ENCODE data around the gene SPATA20.

Gene SPATA20

GRCh38 chr17:50599606-50600005 lies 52.6 kb downstream of the SPATA20 start:
- TF ChIP-seq CEBPB (IDR thresholded peaks at IDR 0.05) (no peak), NFIC (IDR thresholded peaks at IDR 0.05) (no peak), EGR1 (IDR thresholded peaks at IDR 0.05) (no peak), RAD21 (IDR thresholded peaks at IDR 0.05; ENCODE audit: low read depth) (no peak)

GRCh38 chr17:50601823-50602375 lies 54.9 kb downstream of the SPATA20 start:
- TF ChIP-seq CREB1 (IDR thresholded peaks at IDR 0.05; ENCODE audit: low read depth) (no peak), EP300 (IDR thresholded peaks at IDR 0.05; ENCODE audit: borderline replicate concordance) (no peak), NFIC (IDR thresholded peaks at IDR 0.05) (no peak), YY1 (IDR thresholded peaks at IDR 0.05; ENCODE audit: low read depth) (no peak), FOXM1 (IDR thresholded peaks at IDR 0.05; ENCODE audit: borderline replicate concordance, low read depth) (no peak), MAX (IDR thresholded peaks at IDR 0.05) (no peak), TAF1 (IDR thresholded peaks at IDR 0.05; ENCODE audit: low read depth) (no peak), TEAD4 (IDR thresholded peaks at IDR 0.05) (no peak), TCF12 (IDR thresholded peaks at IDR 0.05; ENCODE audit: low read depth) (no peak), USF1 (IDR thresholded peaks at IDR 0.05) (no peak), CEBPB (IDR thresholded peaks at IDR 0.05) (no peak), REST (IDR thresholded peaks at IDR 0.05; ENCODE audit: low read depth) (no peak), RAD21 (IDR thresholded peaks at IDR 0.05; ENCODE audit: low read depth) (no peak), ZBTB7A (IDR thresholded peaks at IDR 0.05; ENCODE audit: low read depth) (no peak), EGR1 (IDR thresholded peaks at IDR 0.05) (no peak)

DNA sequence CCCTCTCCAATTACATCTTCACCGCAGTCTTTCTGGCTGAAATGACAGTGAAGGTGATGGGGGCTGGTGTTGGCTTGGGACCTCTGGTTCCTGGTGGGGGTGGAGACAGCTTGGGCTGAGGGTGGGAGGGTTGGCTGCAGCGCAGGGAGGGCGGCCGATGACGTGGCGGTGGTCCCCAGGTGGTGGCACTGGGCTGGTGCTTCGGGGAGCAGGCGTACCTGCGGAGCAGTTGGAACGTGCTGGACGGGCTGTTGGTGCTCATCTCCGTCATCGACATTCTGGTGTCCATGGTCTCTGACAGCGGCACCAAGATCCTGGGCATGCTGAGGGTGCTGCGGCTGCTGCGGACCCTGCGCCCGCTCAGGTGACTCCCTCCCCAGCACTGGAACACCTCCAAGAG lies 55.9 kb downstream of the SPATA20 start:
- TF ChIP-seq RAD21 (IDR thresholded peaks at IDR 0.05; ENCODE audit: low read depth) (no peak), REST (IDR thresholded peaks at IDR 0.05; ENCODE audit: low read depth) (no peak), CEBPB (IDR thresholded peaks at IDR 0.05) (no peak), TAF1 (IDR thresholded peaks at IDR 0.05; ENCODE audit: low read depth) (no peak), EGR1 (IDR thresholded peaks at IDR 0.05) (no peak), EP300 (IDR thresholded peaks at IDR 0.05; ENCODE audit: borderline replicate concordance) (no peak), FOXM1 (IDR thresholded peaks at IDR 0.05; ENCODE audit: borderline replicate concordance, low read depth) (no peak), MAX (IDR thresholded peaks at IDR 0.05) (no peak), ZBTB7A (IDR thresholded peaks at IDR 0.05; ENCODE audit: low read depth) (no peak), TCF12 (IDR thresholded peaks at IDR 0.05; ENCODE audit: low read depth) (no peak), YY1 (IDR thresholded peaks at IDR 0.05; ENCODE audit: low read depth) (no peak), NFIC (IDR thresholded peaks at IDR 0.05) (no peak), TEAD4 (IDR thresholded peaks at IDR 0.05) (no peak), USF1 (IDR thresholded peaks at IDR 0.05) (no peak), CREB1 (IDR thresholded peaks at IDR 0.05; ENCODE audit: low read depth) (no peak)

- no peak for TF ChIP-seq RAD21 (IDR thresholded peaks at IDR 0.05; ENCODE audit: low read depth)
- TF ChIP-seq TEAD4 (IDR thresholded peaks at IDR 0.05): no peak
- no peak for TF ChIP-seq EP300 (IDR thresholded peaks at IDR 0.05; ENCODE audit: borderline replicate concordance)
- TF ChIP-seq YY1 (IDR thresholded peaks at IDR 0.05; ENCODE audit: low read depth): no peak
- no peak for TF ChIP-seq CEBPB (IDR thresholded peaks at IDR 0.05)
- no peak for TF ChIP-seq USF1 (IDR thresholded peaks at IDR 0.05)
- no peak for TF ChIP-seq NFIC (IDR thresholded peaks at IDR 0.05)
- TF ChIP-seq EGR1 (IDR thresholded peaks at IDR 0.05): no peak
Observed at GRCh38 chr17:50603340-50603739, 56.4 kb downstream of the SPATA20 start.

- TF ChIP-seq FOXM1 (IDR thresholded peaks at IDR 0.05; ENCODE audit: borderline replicate concordance, low read depth): no peak
- no peak for TF ChIP-seq EP300 (IDR thresholded peaks at IDR 0.05; ENCODE audit: borderline replicate concordance)
- TF ChIP-seq ZBTB7A (IDR thresholded peaks at IDR 0.05; ENCODE audit: low read depth): no peak
- TF ChIP-seq NFIC (IDR thresholded peaks at IDR 0.05): no peak
- no peak for TF ChIP-seq EGR1 (IDR thresholded peaks at IDR 0.05)
- TF ChIP-seq TCF12 (IDR thresholded peaks at IDR 0.05; ENCODE audit: low read depth): no peak
- no peak for TF ChIP-seq RAD21 (IDR thresholded peaks at IDR 0.05; ENCODE audit: low read depth)
Observed at GRCh38 chr17:50604513-50604912, 57.5 kb downstream of the SPATA20 start.

DNA sequence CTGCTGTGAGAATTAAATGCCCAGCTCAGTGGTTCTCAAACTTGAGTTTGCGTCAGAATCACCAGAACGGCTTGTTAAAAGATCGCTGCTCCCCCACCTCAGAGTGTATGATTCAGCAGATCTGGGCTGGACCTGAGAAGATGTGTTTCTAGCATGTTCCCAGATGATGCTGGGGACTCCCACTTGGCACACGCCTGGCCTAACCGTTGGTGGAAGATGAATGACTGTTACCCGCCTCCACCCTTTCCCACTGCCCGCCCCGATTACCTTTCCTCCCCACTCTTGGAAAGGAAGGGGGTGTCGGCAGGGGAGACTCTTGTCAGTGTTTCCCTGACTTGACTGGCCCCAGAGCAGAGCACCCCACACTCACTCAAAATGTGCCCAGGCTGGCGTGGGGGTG lies 58.5 kb downstream of the SPATA20 start:
- TF ChIP-seq CEBPB (IDR thresholded peaks at IDR 0.05): no peak
- no peak for TF ChIP-seq EGR1 (IDR thresholded peaks at IDR 0.05)
- no peak for TF ChIP-seq MAX (IDR thresholded peaks at IDR 0.05)
- TF ChIP-seq EP300 (IDR thresholded peaks at IDR 0.05; ENCODE audit: borderline replicate concordance): no peak
- TF ChIP-seq NFIC (IDR thresholded peaks at IDR 0.05): no peak
- no peak for TF ChIP-seq TCF12 (IDR thresholded peaks at IDR 0.05; ENCODE audit: low read depth)
